ENCODE measurements around the gene SLC20A1. TPM values are rescaled to one million over a fixed set of nuclear protein-coding genes. Genes with fewer than 3 reads are reported as not detected.

SLC20A1 gene
- total RNA-seq, 1 experiment from 2014 or later: 154 TPM

DNA sequence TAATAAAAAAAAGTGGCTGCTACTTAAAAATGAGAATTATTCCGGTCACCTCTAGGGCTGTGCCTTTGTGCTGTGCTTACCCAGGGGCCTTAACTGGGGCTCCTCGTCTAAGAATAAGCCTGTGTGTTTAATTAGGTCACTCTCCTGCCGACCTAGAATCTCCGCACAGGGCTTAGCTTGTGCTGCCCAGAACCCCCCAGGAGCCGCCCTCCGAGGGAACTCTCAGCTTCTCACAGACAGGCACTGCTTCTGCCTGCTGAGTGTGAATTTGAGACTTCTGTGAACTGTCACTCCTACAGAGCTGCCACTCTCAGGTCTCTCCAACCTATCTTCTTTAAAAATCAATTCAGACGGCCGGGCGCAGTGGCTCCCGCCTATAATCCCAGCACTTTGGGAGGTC, 63.2 kb downstream of the SLC20A1 start:
- no peak for TF ChIP-seq ZNF274 (IDR thresholded peaks at IDR 0.05; ENCODE audit: low read depth, low read length)
- TF ChIP-seq POLR2A (IDR thresholded peaks at IDR 0.05; ENCODE audit: borderline replicate concordance, extremely low read depth, insufficient read depth, insufficient read length): no peak
- TF ChIP-seq JUND (IDR thresholded peaks at IDR 0.05): no peak
- TF ChIP-seq FOSL1 (IDR thresholded peaks at IDR 0.05; ENCODE audit: low read depth): no peak
- TF ChIP-seq ATF3 (IDR thresholded peaks at IDR 0.05): no peak
- no peak for TF ChIP-seq CEBPB (IDR thresholded peaks at IDR 0.05; ENCODE audit: low read depth)
- no peak for TF ChIP-seq POLR2AphosphoS5 (IDR thresholded peaks at IDR 0.05; ENCODE audit: low read depth, low read length)
- TF ChIP-seq TCF7L2 (IDR thresholded peaks at IDR 0.05; ENCODE audit: borderline replicate concordance, extremely low read depth, insufficient read depth, insufficient read length): no peak
- no peak for TF ChIP-seq RAD21 (IDR thresholded peaks at IDR 0.05; ENCODE audit: low read depth)
- TF ChIP-seq SRF (IDR thresholded peaks at IDR 0.05; ENCODE audit: low read depth): no peak
- TF ChIP-seq ELF1 (IDR thresholded peaks at IDR 0.05; ENCODE audit: borderline replicate concordance, low read depth): no peak
- TF ChIP-seq SIN3A (IDR thresholded peaks at IDR 0.05; ENCODE audit: low read depth): no peak
- no peak for TF ChIP-seq SP1 (IDR thresholded peaks at IDR 0.05; ENCODE audit: low read depth)
- TF ChIP-seq ZFX (IDR thresholded peaks at IDR 0.05): no peak
- Histone ChIP-seq H3K36me3 (ENCODE audit: control insufficient read depth in 1 of 2, insufficient read depth in 2 of 2, low read length in 2 of 2) (no peaks in the 10 kb centered on the region), H4K20me1 (ENCODE audit: insufficient read depth) (no peaks in the 10 kb centered on the region), H3K9me2 (ENCODE audit: insufficient read depth) (no peaks in the 10 kb centered on the region), H3K9ac (ENCODE audit: low read length) (no peak overlapping the region), H3K4me2 (ENCODE audit: low read length) (no peak overlapping the region), H3K27me3 (ENCODE audit: insufficient read depth, low read length) (no peaks in the 10 kb centered on the region), H3K27ac (ENCODE audit: low read depth, low read length) (no peak overlapping the region), H3K79me2 (ENCODE audit: insufficient read depth, low read length) (no peaks in the 10 kb centered on the region), H3K4me1 (ENCODE audit: control insufficient read depth in 1 of 2, insufficient read depth in 2 of 2, low read length in 2 of 2) (peaks cover 0 to 12% of the 10 kb centered on the region in 2 experiments; a peak in 2 of 4 replicates), H3K4me3 (replicated peaks in 1 of 2; ENCODE audit: low read depth in 1 of 2, low read length in 2 of 2) (no peak overlapping the region), H2AFZ (ENCODE audit: low read depth, low read length, poor library complexity, severe bottlenecking) (no peak overlapping the region), H3K9me3 (ENCODE audit: control insufficient read depth in 1 of 2, insufficient read depth in 1 of 2, low read depth in 1 of 2, low read length in 2 of 2) (no peaks in the 10 kb centered on the region)
- no peak for ATAC-seq
- ChIA-PET POLR2A (no interaction called here), CTCF (no interaction called here), RAD21 (ENCODE audit: low non-redundant PET in 1 of 2, low total read pairs in 2 of 2, uncharacterized antibody in 2 of 2, unreplicated experiment in 2 of 2) (no interaction called here)
- no TSS peak for BruUV-seq (replicated peaks)
- no peak for DNase-seq (ENCODE audit: low read depth, low spot score)
- intact Hi-C loops (cut with micrococcal nuclease): no loop called here

DNA sequence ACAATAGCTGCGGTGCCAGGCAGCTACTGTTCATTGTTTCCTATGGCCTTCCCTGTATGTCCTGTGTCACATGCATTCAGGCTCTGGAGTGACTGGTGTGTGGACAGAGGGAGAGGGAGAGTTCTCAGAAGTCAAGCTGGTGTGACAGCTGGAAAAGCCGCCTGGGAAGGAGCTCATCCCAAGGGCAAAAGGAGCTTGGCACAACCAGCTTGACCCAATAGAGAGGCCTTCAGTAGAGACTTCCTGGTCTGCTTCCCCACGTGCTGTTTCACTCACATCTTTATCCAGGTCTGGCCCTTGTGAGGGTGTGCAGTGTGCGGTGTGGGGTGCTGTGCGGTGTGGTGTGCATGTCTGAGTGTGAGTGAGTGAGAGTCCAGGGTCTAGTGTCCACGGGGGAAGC, 64.0 kb downstream of the SLC20A1 start:
- Histone ChIP-seq H3K9me3 (ENCODE audit: control insufficient read depth in 1 of 2, insufficient read depth in 1 of 2, low read depth in 1 of 2, low read length in 2 of 2) (no peaks in the 10 kb centered on the region), H3K27me3 (ENCODE audit: insufficient read depth, low read length) (no peaks in the 10 kb centered on the region), H3K4me3 (replicated peaks in 1 of 2; ENCODE audit: low read depth in 1 of 2, low read length in 2 of 2) (no peak overlapping the region), H3K9ac (ENCODE audit: low read length) (no peak overlapping the region), H2AFZ (ENCODE audit: low read depth, low read length, poor library complexity, severe bottlenecking) (no peak overlapping the region), H3K9me2 (ENCODE audit: insufficient read depth) (no peaks in the 10 kb centered on the region), H3K79me2 (ENCODE audit: insufficient read depth, low read length) (no peaks in the 10 kb centered on the region), H3K36me3 (ENCODE audit: control insufficient read depth in 1 of 2, insufficient read depth in 2 of 2, low read length in 2 of 2) (no peaks in the 10 kb centered on the region), H3K4me1 (ENCODE audit: control insufficient read depth in 1 of 2, insufficient read depth in 2 of 2, low read length in 2 of 2) (peaks cover 1 to 18% of the 10 kb centered on the region in 2 experiments; a peak in 3 of 4 replicates), H3K4me2 (ENCODE audit: low read length) (no peak overlapping the region), H3K27ac (ENCODE audit: low read depth, low read length) (no peak overlapping the region), H4K20me1 (ENCODE audit: insufficient read depth) (no peaks in the 10 kb centered on the region)
- intact Hi-C loops (cut with micrococcal nuclease): no loop called here
- no TSS peak for BruUV-seq (replicated peaks)
- ChIA-PET CTCF (no interaction called here), RAD21 (ENCODE audit: low non-redundant PET in 1 of 2, low total read pairs in 2 of 2, uncharacterized antibody in 2 of 2, unreplicated experiment in 2 of 2) (no interaction called here), POLR2A (no interaction called here)
- DNase-seq (ENCODE audit: low read depth, low spot score) (no peak), ATAC-seq (no peak)
- TF ChIP-seq, protein P1, sequence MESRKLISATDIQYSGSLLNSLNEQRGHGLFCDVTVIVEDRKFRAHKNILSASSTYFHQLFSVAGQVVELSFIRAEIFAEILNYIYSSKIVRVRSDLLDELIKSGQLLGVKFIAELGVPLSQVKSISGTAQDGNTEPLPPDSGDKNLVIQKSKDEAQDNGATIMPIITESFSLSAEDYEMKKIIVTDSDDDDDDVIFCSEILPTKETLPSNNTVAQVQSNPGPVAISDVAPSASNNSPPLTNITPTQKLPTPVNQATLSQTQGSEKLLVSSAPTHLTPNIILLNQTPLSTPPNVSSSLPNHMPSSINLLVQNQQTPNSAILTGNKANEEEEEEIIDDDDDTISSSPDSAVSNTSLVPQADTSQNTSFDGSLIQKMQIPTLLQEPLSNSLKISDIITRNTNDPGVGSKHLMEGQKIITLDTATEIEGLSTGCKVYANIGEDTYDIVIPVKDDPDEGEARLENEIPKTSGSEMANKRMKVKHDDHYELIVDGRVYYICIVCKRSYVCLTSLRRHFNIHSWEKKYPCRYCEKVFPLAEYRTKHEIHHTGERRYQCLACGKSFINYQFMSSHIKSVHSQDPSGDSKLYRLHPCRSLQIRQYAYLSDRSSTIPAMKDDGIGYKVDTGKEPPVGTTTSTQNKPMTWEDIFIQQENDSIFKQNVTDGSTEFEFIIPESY (IDR thresholded peaks at IDR 0.05; ENCODE audit: extremely low read depth, insufficient replicate concordance, low read length): no peak
- TF ChIP-seq JUND (IDR thresholded peaks at IDR 0.05) (no peak), ZFX (IDR thresholded peaks at IDR 0.05) (no peak), POLR2A (IDR thresholded peaks at IDR 0.05; ENCODE audit: borderline replicate concordance, extremely low read depth, insufficient read depth, insufficient read length) (no peak), SP1 (IDR thresholded peaks at IDR 0.05; ENCODE audit: low read depth) (no peak), EZH2phosphoT487 (IDR thresholded peaks at IDR 0.05; ENCODE audit: borderline replicate concordance) (no peak), ATF3 (IDR thresholded peaks at IDR 0.05) (no peak), CEBPB (IDR thresholded peaks at IDR 0.05; ENCODE audit: low read depth) (no peak)
- TF ChIP-seq, protein P2, sequence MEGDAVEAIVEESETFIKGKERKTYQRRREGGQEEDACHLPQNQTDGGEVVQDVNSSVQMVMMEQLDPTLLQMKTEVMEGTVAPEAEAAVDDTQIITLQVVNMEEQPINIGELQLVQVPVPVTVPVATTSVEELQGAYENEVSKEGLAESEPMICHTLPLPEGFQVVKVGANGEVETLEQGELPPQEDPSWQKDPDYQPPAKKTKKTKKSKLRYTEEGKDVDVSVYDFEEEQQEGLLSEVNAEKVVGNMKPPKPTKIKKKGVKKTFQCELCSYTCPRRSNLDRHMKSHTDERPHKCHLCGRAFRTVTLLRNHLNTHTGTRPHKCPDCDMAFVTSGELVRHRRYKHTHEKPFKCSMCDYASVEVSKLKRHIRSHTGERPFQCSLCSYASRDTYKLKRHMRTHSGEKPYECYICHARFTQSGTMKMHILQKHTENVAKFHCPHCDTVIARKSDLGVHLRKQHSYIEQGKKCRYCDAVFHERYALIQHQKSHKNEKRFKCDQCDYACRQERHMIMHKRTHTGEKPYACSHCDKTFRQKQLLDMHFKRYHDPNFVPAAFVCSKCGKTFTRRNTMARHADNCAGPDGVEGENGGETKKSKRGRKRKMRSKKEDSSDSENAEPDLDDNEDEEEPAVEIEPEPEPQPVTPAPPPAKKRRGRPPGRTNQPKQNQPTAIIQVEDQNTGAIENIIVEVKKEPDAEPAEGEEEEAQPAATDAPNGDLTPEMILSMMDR (IDR thresholded peaks at IDR 0.05 in 2 of 3, conservative IDR thresholded peaks at IDR 0.05 in 1 of 3; ENCODE audit: borderline replicate concordance in 1 of 3, insufficient read depth in 1 of 3, low read depth in 2 of 3, low read length in 2 of 3): no peak
- TF ChIP-seq, protein P3, sequence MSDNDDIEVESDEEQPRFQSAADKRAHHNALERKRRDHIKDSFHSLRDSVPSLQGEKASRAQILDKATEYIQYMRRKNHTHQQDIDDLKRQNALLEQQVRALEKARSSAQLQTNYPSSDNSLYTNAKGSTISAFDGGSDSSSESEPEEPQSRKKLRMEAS (IDR thresholded peaks at IDR 0.05): no peak
